ENCODE results near the gene SLC35F3. TPM values are rescaled to one million over a fixed set of nuclear protein-coding genes. Genes with fewer than 3 reads are reported as not detected.

SLC35F3 gene
- total and polyA plus RNA-seq, 7 donors: under 0.01 to 0.54 (median 0.28) TPM; not detected in 2

GRCh38 chr1:234309598-234310459 is 405.4 kb downstream of the SLC35F3 start:
- no peaks in the 10 kb centered on the region for H3K36me3 ChIP-seq
- no peak for DNase-seq
- H3K4me1 ChIP-seq: peaks cover 0 to 6% (median 0%) of the 10 kb centered on the region in 4 donors
- no peaks in the 10 kb centered on the region for H3K9me3 ChIP-seq
- intact Hi-C loops (cut with DNase I): loop anchor here (2.0 kb wide), 1 partner anchor 195 kb away; no protein-coding TSS in a partner anchor
- WGBS, 2 donors: 13 to 37% methylated on average over 26 of the region's 26 CpGs
- no peak overlapping the region for H3K27ac ChIP-seq
- no peak overlapping the region for H3K4me3 ChIP-seq
- no peaks in the 10 kb centered on the region for H3K27me3 ChIP-seq
- TF ChIP-seq POLR2A (IDR thresholded peaks at IDR 0.05): no peak
- TF ChIP-seq, protein P1, sequence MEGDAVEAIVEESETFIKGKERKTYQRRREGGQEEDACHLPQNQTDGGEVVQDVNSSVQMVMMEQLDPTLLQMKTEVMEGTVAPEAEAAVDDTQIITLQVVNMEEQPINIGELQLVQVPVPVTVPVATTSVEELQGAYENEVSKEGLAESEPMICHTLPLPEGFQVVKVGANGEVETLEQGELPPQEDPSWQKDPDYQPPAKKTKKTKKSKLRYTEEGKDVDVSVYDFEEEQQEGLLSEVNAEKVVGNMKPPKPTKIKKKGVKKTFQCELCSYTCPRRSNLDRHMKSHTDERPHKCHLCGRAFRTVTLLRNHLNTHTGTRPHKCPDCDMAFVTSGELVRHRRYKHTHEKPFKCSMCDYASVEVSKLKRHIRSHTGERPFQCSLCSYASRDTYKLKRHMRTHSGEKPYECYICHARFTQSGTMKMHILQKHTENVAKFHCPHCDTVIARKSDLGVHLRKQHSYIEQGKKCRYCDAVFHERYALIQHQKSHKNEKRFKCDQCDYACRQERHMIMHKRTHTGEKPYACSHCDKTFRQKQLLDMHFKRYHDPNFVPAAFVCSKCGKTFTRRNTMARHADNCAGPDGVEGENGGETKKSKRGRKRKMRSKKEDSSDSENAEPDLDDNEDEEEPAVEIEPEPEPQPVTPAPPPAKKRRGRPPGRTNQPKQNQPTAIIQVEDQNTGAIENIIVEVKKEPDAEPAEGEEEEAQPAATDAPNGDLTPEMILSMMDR (IDR thresholded peaks at IDR 0.05): peak in 3 of 4 experiments; percentile 44 to 78 (median 49)

- H3K4me1 ChIP-seq: peaks cover 0 to 6% (median 0%) of the 10 kb centered on the region in 4 donors
- intact Hi-C loops (cut with DNase I): no loop called here
- H3K4me3 ChIP-seq: no peak overlapping the region
- no peak for DNase-seq
- no peak overlapping the region for H3K27ac ChIP-seq
- H3K9me3 ChIP-seq: no peaks in the 10 kb centered on the region
- no peaks in the 10 kb centered on the region for H3K36me3 ChIP-seq
- 40 to 80% methylated on average over 1 of the region's 1 CpG for WGBS, 2 donors
- no peaks in the 10 kb centered on the region for H3K27me3 ChIP-seq
- TF ChIP-seq EP300 (IDR thresholded peaks at IDR 0.05): no peak
- TF ChIP-seq, protein P1 (IDR thresholded peaks at IDR 0.05): no peak
- TF ChIP-seq POLR2A (IDR thresholded peaks at IDR 0.05): no peak
- no peak for TF ChIP-seq POLR2AphosphoS5 (IDR thresholded peaks at IDR 0.05)
These were observed 406.0 kb downstream of the SLC35F3 start for GRCh38 chr1:234310460-234310817.

DNA sequence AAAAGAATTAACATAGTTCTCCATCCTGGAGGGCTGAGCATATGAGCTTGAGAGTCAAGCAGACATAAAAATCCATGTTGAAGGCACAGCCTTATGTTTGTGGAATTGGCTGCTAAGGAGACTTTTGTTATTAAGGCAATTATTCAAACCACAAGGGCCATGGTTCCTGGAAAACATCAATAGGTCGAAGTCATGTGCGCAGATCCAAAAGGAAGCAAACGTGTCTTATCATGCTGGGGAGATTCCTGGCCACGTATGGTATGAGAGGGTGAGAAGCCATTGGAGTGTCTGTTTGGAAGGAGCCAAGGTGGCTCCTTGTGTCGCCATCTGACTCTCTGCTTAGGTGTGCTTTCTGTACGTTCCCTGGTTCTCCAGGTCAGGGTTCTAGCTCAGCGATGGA is 406.9 kb downstream of the SLC35F3 start:
- Histone ChIP-seq H3K4me3 (no peak overlapping the region), H3K4me1 (peaks cover 0 to 6% (median 0%) of the 10 kb centered on the region in 4 donors), H3K36me3 (no peaks in the 10 kb centered on the region), H3K27me3 (no peaks in the 10 kb centered on the region), H3K27ac (no peak overlapping the region), H3K9me3 (no peaks in the 10 kb centered on the region)
- intact Hi-C loops (cut with DNase I): no loop called here
- no peak for TF ChIP-seq EP300 (IDR thresholded peaks at IDR 0.05)
- no peak for TF ChIP-seq POLR2AphosphoS5 (IDR thresholded peaks at IDR 0.05)
- TF ChIP-seq, protein P1 (IDR thresholded peaks at IDR 0.05): no peak
- TF ChIP-seq POLR2A (IDR thresholded peaks at IDR 0.05): no peak
- 92 to 94% methylated on average over 7 of the region's 7 CpGs for WGBS, 2 donors
- DNase-seq: no peak

DNA sequence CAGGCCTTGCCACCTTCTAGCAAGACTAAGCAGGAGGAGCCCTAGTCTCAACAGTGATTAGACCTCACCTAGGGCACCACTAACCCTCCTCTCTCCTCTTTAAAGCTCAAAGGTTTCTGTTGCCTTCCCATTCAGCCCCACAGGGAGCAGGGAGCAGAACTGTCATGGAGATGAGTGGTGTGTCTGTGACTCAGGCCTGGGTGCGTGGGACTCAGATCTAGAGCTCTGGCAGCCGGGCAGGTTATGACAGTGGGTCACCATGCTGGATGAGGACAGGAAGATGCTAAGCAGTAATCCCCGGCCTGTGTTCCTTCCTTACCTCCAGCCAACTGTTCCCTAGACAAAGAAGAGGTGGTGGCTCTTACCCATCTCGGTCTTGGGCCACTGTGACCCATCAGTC is 408.7 kb downstream of the SLC35F3 start:
- Histone ChIP-seq H3K27ac (no peak overlapping the region), H3K4me1 (peaks cover 0 to 6% (median 0%) of the 10 kb centered on the region in 4 donors), H3K36me3 (no peaks in the 10 kb centered on the region), H3K9me3 (no peaks in the 10 kb centered on the region), H3K4me3 (no peak overlapping the region), H3K27me3 (no peaks in the 10 kb centered on the region)
- intact Hi-C loops (cut with DNase I): no loop called here
- DNase-seq: no peak
- TF ChIP-seq POLR2A (IDR thresholded peaks at IDR 0.05): no peak
- TF ChIP-seq, protein P1 (IDR thresholded peaks at IDR 0.05): no peak
- no peak for TF ChIP-seq EP300 (IDR thresholded peaks at IDR 0.05)
- no peak for TF ChIP-seq POLR2AphosphoS5 (IDR thresholded peaks at IDR 0.05)
- WGBS, 2 donors: 89 to 95% methylated on average over 4 of the region's 4 CpGs
